Bronchial epithelial cell (primary cell): ENCODE measurements around the gene IREB2. TPM values are rescaled to one million over a fixed set of nuclear protein-coding genes. Genes with fewer than 3 reads are reported as not detected.

Source experiments
- DNase-seq: peaks from one replicate; pipeline ENCODE4 v3.0.0-alpha.2; 2010; ENCODE audit warnings: low read depth
- FAIRE-seq: peaks from 2 replicates; lab custom pipeline; 2011; peaks lifted over from hg19 to GRCh38; lab: Jason Lieb, UNC
- H3K27me3 ChIP-seq: 2 replicates; pipeline ENCODE4 v1.5.1; 2011; ENCODE audit warnings: low read length; ENCODE audit not compliant: control insufficient read depth, insufficient read depth
- H3K36me3 ChIP-seq: 2 replicates; pipeline ENCODE4 v1.5.1; 2011; ENCODE audit warnings: low read length; ENCODE audit not compliant: control insufficient read depth, insufficient read depth
- H3K4me3 ChIP-seq: 2 replicates; pipeline ENCODE4 v1.5.1; 2011; ENCODE audit warnings: mild to moderate bottlenecking, low read depth, low read length, control low read depth
- CTCF ChIP-seq: IDR thresholded peaks from 2 replicates; pipeline ENCODE4 v1.5.1; 2011; ENCODE audit warnings: mild to moderate bottlenecking, moderate library complexity, low read length, control low read depth, inconsistent platforms; ENCODE audit not compliant: insufficient read depth, severe bottlenecking
- total RNA-seq: library from RNA; depleted of rRNA; stranded (reverse); fragments of >200 nt; gene quantifications from 2 replicates; pipeline ENCODE4 v1.2.1, GENCODE V29; 2014

Gene IREB2
- total RNA-seq, 1 donor from 2014 or later, result 12.6 TPM

- H3K4me3 ChIP-seq, result no peak overlapping the region
- DNase-seq, result no peak
- FAIRE-seq, result no peak
- H3K27me3 ChIP-seq, result no peaks in the 10 kb centered on the region
- peaks cover 10% of the 10 kb centered on the region for H3K36me3 ChIP-seq
- TF ChIP-seq CTCF, result no peak
Observed at GRCh38 chr15:78550815-78551214, 112.8 kb downstream of the IREB2 start.

Other genes with a start within 250 kb of the IREB2 start
- not detected in 2 replicates for gene ACSBG1, start 203.7 kb upstream of the IREB2 start, total RNA-seq
- 11.1 and 26.5 TPM in 2 replicates for gene DNAJA4, start 173.7 kb upstream of the IREB2 start, total RNA-seq
- gene SKIC8, start 138.6 kb upstream of the IREB2 start, total RNA-seq, result 49.0 and 61.2 TPM in 2 replicates
- gene CRABP1, start 97.9 kb upstream of the IREB2 start, total RNA-seq, result not detected in 2 replicates
- gene HYKK, start 69.4 kb downstream of the IREB2 start, total RNA-seq, result 1.2 and 1.3 TPM in 2 replicates
- gene PSMA4, start 102.2 kb downstream of the IREB2 start, total RNA-seq, result 141 and 183 TPM in 2 replicates
- 1.3 and 2.4 TPM in 2 replicates for gene CHRNA5, start 127.3 kb downstream of the IREB2 start, total RNA-seq
- not detected in 2 replicates for gene CHRNA3, start 182.8 kb downstream of the IREB2 start, total RNA-seq
- under 0.01 TPM in 1 of 2 replicates, not detected in the other for gene CHRNB4, start 203.0 kb downstream of the IREB2 start, total RNA-seq